TTC549 (cell line): ENCODE measurements around the gene SMAD7.
"Not testable (repeated sequence)": the region's sequence is repeated elsewhere in the genome, so short reads cannot be mapped to it uniquely, and the experiment has no call there.

Source experiments
- FAIRE-seq: peaks from 2 replicates; lab custom pipeline; 2012; peaks lifted over from hg19 to GRCh38; lab: Jason Lieb, UNC

Gene SMAD7

DNA sequence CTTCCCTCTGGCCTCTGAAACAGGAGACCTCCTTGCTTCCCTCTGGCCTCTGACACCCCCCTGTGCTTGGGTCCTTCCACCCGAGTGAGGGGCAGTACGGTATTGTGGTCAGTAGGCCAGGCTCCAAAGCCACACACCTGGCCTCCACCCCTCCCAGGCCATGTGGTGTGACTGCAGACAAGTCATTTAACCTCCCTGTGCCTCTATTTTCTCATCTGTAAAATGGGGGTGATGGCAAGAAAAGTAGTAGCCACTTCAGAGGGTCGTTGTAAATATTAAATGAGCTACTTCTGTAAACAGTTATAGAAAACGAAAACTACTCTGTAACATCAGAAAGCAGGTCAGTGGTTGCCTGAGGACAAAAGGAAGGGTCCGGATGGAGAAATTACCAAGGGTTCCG lies 74.2 kb downstream of the SMAD7 start:
- no peak for FAIRE-seq

DNA sequence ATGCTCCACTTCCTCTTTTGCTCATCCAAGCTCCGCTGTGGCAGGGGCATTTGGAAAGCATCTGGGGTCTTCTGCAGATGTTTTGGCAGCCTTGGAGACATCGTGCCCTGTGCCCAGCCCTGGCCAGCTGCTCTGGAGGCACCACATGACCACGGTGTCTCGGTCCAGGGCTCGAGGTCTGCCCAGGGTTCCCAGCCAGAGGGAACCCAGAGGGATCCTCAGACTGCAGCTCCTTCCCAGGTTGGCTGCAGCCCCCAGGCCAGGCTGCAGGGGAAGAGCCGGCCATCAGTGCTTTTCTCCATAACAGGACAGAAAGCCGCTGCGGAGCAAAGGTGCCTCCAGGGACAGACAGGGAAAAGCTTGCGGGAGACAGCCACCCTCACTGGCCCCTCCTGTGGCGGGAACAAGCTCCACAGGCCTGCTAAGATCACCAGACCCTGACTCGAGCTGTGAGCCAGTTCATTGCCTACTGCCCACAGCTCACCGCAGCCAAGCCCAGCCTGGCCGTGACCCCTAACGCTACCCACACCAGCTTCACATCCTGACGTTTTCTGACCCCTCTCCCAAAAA lies 74.7 kb downstream of the SMAD7 start:
- FAIRE-seq, result no peak

DNA sequence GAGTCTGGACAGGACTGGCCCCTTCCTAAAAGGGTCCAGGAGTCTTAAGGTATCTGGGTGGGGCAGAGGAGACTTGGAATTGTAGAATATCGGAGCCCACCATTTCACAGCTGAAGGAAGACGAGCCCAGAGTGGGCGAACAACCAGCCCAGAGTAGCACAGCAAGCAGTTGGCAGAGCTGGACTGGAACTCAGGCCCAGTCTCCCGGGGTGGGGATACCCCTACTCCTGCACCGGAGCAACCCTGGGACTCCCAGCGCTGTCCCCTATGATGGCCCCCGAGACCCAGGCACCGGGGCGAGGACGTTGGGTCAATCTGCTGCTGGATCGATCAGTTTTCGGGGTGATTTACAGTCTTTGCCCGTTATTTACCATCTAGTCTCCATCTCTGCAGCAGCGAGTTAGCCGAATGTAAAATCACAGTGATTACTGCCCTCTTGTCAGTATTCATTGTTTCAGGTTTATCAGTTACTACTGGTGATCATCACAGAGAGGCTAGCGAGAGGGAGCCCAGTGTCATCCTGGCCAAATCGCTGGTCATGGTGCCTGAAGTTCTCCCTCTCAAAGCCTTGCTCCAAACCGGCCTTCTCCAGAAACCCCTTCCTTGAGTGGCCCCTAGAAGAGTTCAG lies 75.3 kb downstream of the SMAD7 start:
- FAIRE-seq, result no peak

DNA sequence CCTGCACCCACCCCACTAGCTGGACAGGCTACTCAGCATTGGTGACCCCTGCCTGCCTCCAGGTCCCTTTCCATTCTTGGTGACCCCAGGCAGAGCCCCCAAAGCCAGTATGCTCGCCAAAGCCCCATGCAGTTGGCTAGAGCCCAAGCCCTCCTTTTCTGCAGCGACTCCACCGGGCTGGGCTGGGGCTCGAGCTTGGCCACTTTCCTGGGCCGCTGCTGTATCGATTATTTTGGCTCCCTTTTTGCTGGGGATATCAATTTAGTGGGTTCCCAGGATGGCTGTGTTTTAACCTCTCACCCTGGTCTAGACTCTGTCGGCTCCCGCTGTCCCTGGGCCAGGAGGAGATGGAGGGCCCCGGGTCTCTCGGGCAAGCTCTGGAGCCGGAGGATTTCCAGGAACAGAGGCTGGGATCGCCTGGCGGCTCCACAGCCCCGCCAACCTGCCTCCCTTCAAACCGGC lies 76.0 kb downstream of the SMAD7 start:
- FAIRE-seq, result no peak

GRCh38 chr18:48874233-48874632 lies 76.5 kb downstream of the SMAD7 start:
- no peak for FAIRE-seq

GRCh38 chr18:48872234-48873145 lies 78.3 kb downstream of the SMAD7 start:
- FAIRE-seq, result no peak

- no peak for FAIRE-seq
These were observed 79.2 kb downstream of the SMAD7 start for GRCh38 chr18:48871391-48872166.

GRCh38 chr18:48870926-48871325 lies 79.8 kb downstream of the SMAD7 start:
- not testable (repeated sequence) for FAIRE-seq
